ENCODE data around the gene AGR2. TPM values are rescaled to one million over a fixed set of nuclear protein-coding genes. Genes with fewer than 3 reads are reported as not detected.

Gene AGR2
- total RNA-seq, 4 donors from 2014 or later = 16.7 TPM; not detected in 3

GRCh38 chr7:16762177-16762576 lies 42.6 kb downstream of the AGR2 start:
- DNase-seq = no peak
- no peaks in the 10 kb centered on the region for H3K27me3 ChIP-seq
- intact Hi-C loops (cut with DNase I; ENCODE audit: low total_unique reads) = no loop called here
- no peaks in the 10 kb centered on the region for H3K36me3 ChIP-seq
- H3K9me3 ChIP-seq = no peaks in the 10 kb centered on the region
- H3K4me3 ChIP-seq = no peak overlapping the region
- no peaks in the 10 kb centered on the region for H3K4me1 ChIP-seq
- no peak overlapping the region for H3K27ac ChIP-seq
- no peak for TF ChIP-seq CTCF (IDR thresholded peaks at IDR 0.05)
- no peak for TF ChIP-seq POLR2A (IDR thresholded peaks at IDR 0.05)

GRCh38 chr7:16759840-16760239 lies 45.0 kb downstream of the AGR2 start:
- Histone ChIP-seq H3K4me1 (no peaks in the 10 kb centered on the region), H3K4me3 (no peak overlapping the region), H3K9me3 (no peaks in the 10 kb centered on the region), H3K27me3 (no peaks in the 10 kb centered on the region), H3K27ac (no peak overlapping the region), H3K36me3 (no peaks in the 10 kb centered on the region)
- DNase-seq = no peak
- TF ChIP-seq CTCF (IDR thresholded peaks at IDR 0.05) (no peak), POLR2A (IDR thresholded peaks at IDR 0.05) (no peak)
- intact Hi-C loops (cut with DNase I; ENCODE audit: low total_unique reads) = loop anchor here (5.0 kb wide), 1 partner anchor 1702 kb away; no protein-coding TSS in a partner anchor

GRCh38 chr7:16758631-16759611 lies 45.9 kb downstream of the AGR2 start:
- no peak for DNase-seq
- Histone ChIP-seq H3K27ac (no peak overlapping the region), H3K27me3 (no peaks in the 10 kb centered on the region), H3K4me3 (no peak overlapping the region), H3K36me3 (no peaks in the 10 kb centered on the region), H3K4me1 (no peaks in the 10 kb centered on the region), H3K9me3 (no peaks in the 10 kb centered on the region)
- intact Hi-C loops (cut with DNase I; ENCODE audit: low total_unique reads) = loop anchor here (5.0 kb wide), 1 partner anchor 1703 kb away; no protein-coding TSS in a partner anchor
- TF ChIP-seq POLR2A (IDR thresholded peaks at IDR 0.05) = no peak
- TF ChIP-seq CTCF (IDR thresholded peaks at IDR 0.05) = no peak

- TF ChIP-seq CTCF (IDR thresholded peaks at IDR 0.05) (no peak), POLR2A (IDR thresholded peaks at IDR 0.05) (no peak)
- no peaks in the 10 kb centered on the region for H3K36me3 ChIP-seq
- no peak overlapping the region for H3K4me3 ChIP-seq
- no peak for DNase-seq
- intact Hi-C loops (cut with DNase I; ENCODE audit: low total_unique reads) = loop anchor here (5.0 kb wide), 1 partner anchor 1704 kb away; no protein-coding TSS in a partner anchor
- H3K27ac ChIP-seq = no peak overlapping the region
- H3K4me1 ChIP-seq = no peaks in the 10 kb centered on the region
- no peaks in the 10 kb centered on the region for H3K27me3 ChIP-seq
- H3K9me3 ChIP-seq = no peaks in the 10 kb centered on the region
Observed at GRCh38 chr7:16758036-16758435, 46.8 kb downstream of the AGR2 start.

- Histone ChIP-seq H3K27ac (peak overlapping the region in 1 of 2 donors; percentile 46), H3K36me3 (no peaks in the 10 kb centered on the region), H3K4me3 (no peak overlapping the region), H3K27me3 (no peaks in the 10 kb centered on the region), H3K9me3 (no peaks in the 10 kb centered on the region), H3K4me1 (no peaks in the 10 kb centered on the region)
- TF ChIP-seq POLR2A (IDR thresholded peaks at IDR 0.05) = no peak
- TF ChIP-seq CTCF (IDR thresholded peaks at IDR 0.05) = no peak
- intact Hi-C loops (cut with DNase I; ENCODE audit: low total_unique reads) = loop anchor here (5.0 kb wide), 1 partner anchor 1707 kb away; no protein-coding TSS in a partner anchor
- DNase-seq = no peak
Observed at GRCh38 chr7:16755397-16755796, 49.4 kb downstream of the AGR2 start.

Measured in uterus (tissue), 4 donors.